Right ventricle myocardium superior (tissue), 1 donor: Measurements from ENCODE around the gene RALGAPA1. TPM values are rescaled to one million over a fixed set of nuclear protein-coding genes. Genes with fewer than 3 reads are reported as not detected.
A peak's percentile ranks its signal among the peaks of the same experiment; 100 is the strongest.
"Not testable (repeated sequence)": the region's sequence is repeated elsewhere in the genome, so short reads cannot be mapped to it uniquely, and the experiment has no call there.

Source experiments
- ATAC-seq: fragments of 200-7000 bp; cut with Tn5 transposase; one replicate; pipeline ENCODE4 v1.9.1; 2020; ENCODE audit warnings: mild to moderate bottlenecking; ENCODE audit not compliant: poor library complexity
- DNase-seq: peaks from one replicate; pipeline ENCODE4 v3.0.0-alpha.2; 2020
- intact Hi-C: fragments of 100-400 bp; cut with DNase I; formaldehyde crosslinking; loops from one replicate; pipeline ENCODE4 v1.11.2; 2022
- total RNA-seq: library from RNA; stranded (reverse); fragmentation: NEBNext Ultra II Directional; extraction: Animal tissue kit (Norgen Biotek cat#: 25700); gene quantifications from one replicate; pipeline ENCODE4 v1.2.1, GENCODE V29; 2021
- donor health status: DM: no; HTN: yes; CAD: no; lungs with severe emphysema.

RALGAPA1 gene
- total RNA-seq, 1 donor from 2014 or later: 31.3 TPM

GRCh38 chr14:35669782-35670181 is 139.3 kb downstream of the RALGAPA1 start:
- intact Hi-C loops: no loop called here
- DNase-seq (no peak), ATAC-seq (no peak)

GRCh38 chr14:35666429-35667043 is 142.6 kb downstream of the RALGAPA1 start:
- ATAC-seq: no peak
- intact Hi-C loops: no loop called here
- DNase-seq: no peak

- intact Hi-C loops: no loop called here
- ATAC-seq (no peak), DNase-seq (no peak)
Measured at GRCh38 chr14:35661875-35662274, 147.2 kb downstream of the RALGAPA1 start.

- intact Hi-C loops: no loop called here
- DNase-seq: no peak
- no peak for ATAC-seq
Measured at GRCh38 chr14:35653045-35653444, 156.1 kb downstream of the RALGAPA1 start.

- DNase-seq (no peak), ATAC-seq (no peak)
- intact Hi-C loops: no loop called here
Measured at GRCh38 chr14:35643513-35643912, 165.6 kb downstream of the RALGAPA1 start.

- intact Hi-C loops: no loop called here
- ATAC-seq: no peak
Measured at GRCh38 chr14:35637851-35638250, 171.2 kb downstream of the RALGAPA1 start.

GRCh38 chr14:35637269-35637668 is 171.8 kb downstream of the RALGAPA1 start:
- no peak for ATAC-seq

More at GRCh38 chr14:35637851-35638250, 171.2 kb downstream of the RALGAPA1 start:
- DNase-seq: no peak

GRCh38 chr14:35632676-35633075 is 176.4 kb downstream of the RALGAPA1 start:
- intact Hi-C loops: no loop called here
- no peak for ATAC-seq
- DNase-seq: no peak

More at GRCh38 chr14:35637269-35637668, 171.8 kb downstream of the RALGAPA1 start:
- DNase-seq: no peak
- intact Hi-C loops: no loop called here

- intact Hi-C loops: no loop called here
- ATAC-seq (no peak), DNase-seq (no peak)
Measured at GRCh38 chr14:35632271-35632670, 176.8 kb downstream of the RALGAPA1 start.

GRCh38 chr14:35631071-35631805 is 177.9 kb downstream of the RALGAPA1 start:
- intact Hi-C loops: no loop called here
- DNase-seq (no peak), ATAC-seq (no peak)

- ATAC-seq (no peak), DNase-seq (no peak)
- intact Hi-C loops: no loop called here
Measured at GRCh38 chr14:35628989-35629388, 180.1 kb downstream of the RALGAPA1 start.

- intact Hi-C loops, ATAC-seq, DNase-seq: not testable (repeated sequence)
Measured at GRCh38 chr14:35626947-35627346, 182.1 kb downstream of the RALGAPA1 start.

- ATAC-seq, DNase-seq, intact Hi-C loops: not testable (repeated sequence)
Measured at GRCh38 chr14:35621996-35622395, 187.1 kb downstream of the RALGAPA1 start.

GRCh38 chr14:35619998-35620397 is 189.1 kb downstream of the RALGAPA1 start:
- ATAC-seq, DNase-seq, intact Hi-C loops: not testable (repeated sequence)

- intact Hi-C loops, ATAC-seq, DNase-seq: not testable (repeated sequence)
Measured at GRCh38 chr14:35619461-35619860, 189.6 kb downstream of the RALGAPA1 start.

- ATAC-seq (no peak), DNase-seq (no peak)
- intact Hi-C loops: no loop called here
Measured at GRCh38 chr14:35617500-35617899, 191.6 kb downstream of the RALGAPA1 start.

- intact Hi-C loops: no loop called here
- ATAC-seq (peak; percentile 62), DNase-seq (no peak)
Measured at GRCh38 chr14:35607380-35607779, 201.7 kb downstream of the RALGAPA1 start.

- no peak for DNase-seq
- intact Hi-C loops: no loop called here
Measured at GRCh38 chr14:35600253-35600652, 208.8 kb downstream of the RALGAPA1 start.

GRCh38 chr14:35594616-35595015 is 214.5 kb downstream of the RALGAPA1 start:
- ATAC-seq (no peak), DNase-seq (no peak)
- intact Hi-C loops: no loop called here

More at GRCh38 chr14:35600253-35600652, 208.8 kb downstream of the RALGAPA1 start:
- no peak for ATAC-seq

- ATAC-seq, intact Hi-C loops, DNase-seq: not testable (repeated sequence)
Measured at GRCh38 chr14:35587373-35587772, 221.7 kb downstream of the RALGAPA1 start.
